ENCODE results near the gene ZBTB40.

The ZBTB40 gene

GRCh38 chr1:22556391-22557104 is 104.9 kb downstream of the ZBTB40 start:
- no peak for DNase-seq (ENCODE audit: low read depth)

GRCh38 chr1:22557341-22557950 is 105.8 kb downstream of the ZBTB40 start:
- no peak for DNase-seq (ENCODE audit: low read depth)

DNA sequence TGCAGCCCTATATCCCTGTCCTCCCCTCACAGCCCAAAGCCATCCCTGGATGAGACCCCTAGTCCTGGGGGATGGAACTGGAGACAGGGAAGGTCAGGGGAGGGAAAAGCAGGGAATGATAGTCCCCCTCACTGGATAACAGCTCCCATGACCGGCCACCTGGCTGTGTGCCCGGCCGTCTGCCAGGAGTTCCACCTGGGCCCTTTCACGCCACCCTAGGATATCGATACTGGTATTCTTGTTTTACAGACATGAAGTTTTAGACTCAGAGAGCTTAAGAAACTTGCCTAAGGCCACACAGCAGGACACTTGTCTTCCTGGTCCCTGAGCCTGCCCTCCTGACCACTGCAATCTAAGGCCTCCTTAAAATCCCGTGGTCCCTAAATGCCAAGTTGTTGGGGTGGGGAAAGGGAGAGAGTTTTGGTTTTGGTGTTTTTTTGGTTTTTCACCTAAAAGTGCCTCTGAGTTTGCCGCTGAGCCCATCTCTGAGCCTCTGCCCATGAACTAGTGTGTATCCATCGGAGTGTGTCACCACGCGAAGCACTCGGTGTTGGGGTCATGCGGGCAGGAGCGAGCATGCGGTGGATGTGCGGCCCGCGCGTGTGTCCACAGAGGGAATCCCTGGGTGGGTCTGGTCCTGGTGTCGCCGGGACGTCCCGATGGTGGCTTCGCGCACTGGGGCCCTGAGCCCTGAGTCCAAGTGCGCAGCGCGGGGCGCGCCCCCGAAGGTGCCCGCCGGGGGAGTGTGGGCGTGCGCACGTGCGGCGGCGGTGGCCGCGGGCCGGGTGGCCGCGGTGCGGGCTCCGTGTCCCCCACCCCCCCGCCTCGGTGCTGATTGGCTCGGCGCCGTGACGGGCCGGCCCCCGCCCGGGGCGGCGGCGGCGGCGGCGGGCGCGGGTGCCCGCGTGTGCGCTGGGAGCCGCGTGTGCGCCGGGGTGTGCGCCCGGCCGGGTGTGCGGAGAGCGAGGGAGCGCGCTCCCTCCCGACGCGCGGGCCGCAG is 111.2 kb downstream of the ZBTB40 start, which contains the start of gene EPHA8:
TSS of gene EPHA8 (plus strand) at position 906 of the 1,000 bp plus-strand sequence. CDS start 147 bp downstream, outside the sequence.
- no peak for DNase-seq (ENCODE audit: low read depth)

- DNase-seq (ENCODE audit: low read depth) = no peak
These were observed 112.3 kb downstream of the ZBTB40 start for GRCh38 chr1:22563671-22564602.

DNA sequence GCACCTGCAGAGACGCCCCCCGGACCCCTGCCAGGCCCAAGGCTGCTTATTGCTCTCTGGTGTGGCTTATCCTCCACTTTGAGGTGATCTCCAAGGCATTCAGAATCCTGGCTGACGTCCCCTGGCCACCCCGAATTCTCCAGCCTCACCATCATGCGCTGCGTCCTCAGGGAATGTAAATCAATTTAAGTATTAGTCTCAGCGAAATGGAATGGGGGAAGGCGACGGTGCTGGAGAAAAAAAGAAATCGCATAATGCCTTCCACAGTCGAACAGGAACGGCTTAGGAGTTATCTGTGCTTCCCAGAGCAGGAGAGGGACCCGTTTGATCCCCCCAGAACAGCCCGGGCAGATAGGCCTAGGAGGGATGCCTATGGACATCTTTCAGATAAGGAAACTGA is 114.5 kb downstream of the ZBTB40 start:
- DNase-seq (ENCODE audit: low read depth) = no peak

DNA sequence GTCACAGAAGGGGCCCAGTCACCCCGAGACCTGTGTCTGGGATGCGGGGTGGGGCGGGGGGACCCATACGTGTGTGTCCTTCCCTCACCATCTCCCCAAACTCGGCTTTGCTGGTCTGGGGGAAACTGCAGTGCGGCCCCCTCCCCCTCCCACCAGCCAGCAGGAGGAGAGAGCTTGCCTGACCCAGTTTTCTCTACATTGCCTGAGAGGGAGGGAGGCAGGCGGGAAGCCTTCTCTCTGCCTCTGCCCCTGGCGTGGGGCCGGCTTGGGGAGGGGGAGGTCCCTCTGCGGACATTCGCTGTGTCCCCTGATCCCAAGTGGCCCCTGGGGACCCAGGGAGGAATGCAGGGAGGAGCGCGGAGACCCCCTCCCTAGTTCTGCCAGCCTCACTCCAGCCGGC is 115.5 kb downstream of the ZBTB40 start:
- DNase-seq (ENCODE audit: low read depth) = no peak

DNA sequence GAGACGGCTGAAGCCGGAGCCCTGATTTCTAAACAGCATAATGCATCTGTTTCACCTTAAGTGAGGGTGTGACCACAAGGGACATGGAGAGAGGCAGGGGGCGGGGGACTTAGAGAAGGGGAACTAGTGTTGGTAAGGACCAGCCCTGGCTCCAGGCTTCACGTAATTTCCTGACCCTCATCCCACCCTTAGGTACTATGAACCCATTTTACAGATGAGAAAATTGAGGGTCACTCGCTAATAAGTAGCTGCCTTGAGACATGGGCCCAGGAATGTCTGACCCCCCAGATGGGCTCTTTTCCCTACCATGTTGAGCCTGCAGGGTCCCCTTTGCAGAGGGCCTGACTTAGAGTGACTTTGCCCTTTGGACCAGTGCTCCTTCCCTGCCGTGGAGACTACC is 116.3 kb downstream of the ZBTB40 start:
- no peak for DNase-seq (ENCODE audit: low read depth)

GRCh38 chr1:22569269-22569668 is 117.6 kb downstream of the ZBTB40 start:
- no peak for DNase-seq (ENCODE audit: low read depth)

GRCh38 chr1:22570140-22570909 is 118.7 kb downstream of the ZBTB40 start:
- DNase-seq (ENCODE audit: low read depth) = no peak

GRCh38 chr1:22572818-22573217 is 121.2 kb downstream of the ZBTB40 start:
- DNase-seq (ENCODE audit: low read depth) = no peak

DNA sequence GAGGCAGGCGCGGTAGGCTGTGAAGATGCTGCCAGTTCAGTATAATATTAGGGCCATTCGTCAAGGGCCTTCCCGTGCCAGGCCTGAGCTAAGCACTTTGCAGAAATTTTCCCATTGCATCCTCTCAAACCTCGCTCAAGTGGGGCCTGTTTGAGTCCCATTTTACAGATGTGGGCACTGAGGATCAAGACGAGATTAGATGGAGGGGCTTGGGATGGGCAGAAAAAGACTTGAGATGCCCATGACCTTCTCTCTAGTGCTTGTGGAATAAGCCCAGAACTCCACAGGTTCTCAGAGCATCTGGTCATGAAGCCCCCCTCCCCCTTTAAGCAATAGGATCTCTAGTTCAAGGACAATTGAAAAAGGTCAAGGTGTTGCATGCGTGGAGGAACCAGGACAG is 121.6 kb downstream of the ZBTB40 start:
- no peak for DNase-seq (ENCODE audit: low read depth)

DNA sequence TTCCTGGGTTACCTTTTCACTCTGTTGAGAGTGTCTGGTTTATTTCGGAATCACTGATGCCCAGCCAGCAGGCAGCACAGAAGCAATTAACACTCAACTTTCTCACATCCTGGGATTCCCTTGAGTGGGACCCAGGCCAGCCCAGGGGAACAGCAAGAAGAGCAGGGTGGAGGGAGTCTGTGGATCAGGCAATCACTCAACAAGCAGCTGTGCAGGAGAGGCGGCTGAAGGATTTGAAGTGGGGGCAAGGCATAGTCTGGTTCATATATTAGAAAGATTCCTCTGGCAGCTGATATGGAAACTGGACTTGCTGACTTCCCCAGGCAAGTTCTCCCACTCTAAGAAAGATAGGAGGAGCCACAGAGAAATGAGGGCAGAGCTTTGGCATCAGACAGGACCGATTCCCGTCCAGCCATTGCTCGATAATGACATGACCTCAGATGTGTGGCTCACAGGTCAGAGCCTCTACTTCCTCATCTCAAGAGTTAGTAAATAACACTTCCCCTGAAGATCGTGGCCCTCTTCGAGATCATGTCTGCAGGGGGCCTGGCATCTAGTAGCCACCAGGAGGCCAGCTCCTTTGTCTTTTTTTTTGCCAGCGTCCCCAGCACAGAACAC is 124.0 kb downstream of the ZBTB40 start:
- DNase-seq (ENCODE audit: low read depth) = no peak

DNA sequence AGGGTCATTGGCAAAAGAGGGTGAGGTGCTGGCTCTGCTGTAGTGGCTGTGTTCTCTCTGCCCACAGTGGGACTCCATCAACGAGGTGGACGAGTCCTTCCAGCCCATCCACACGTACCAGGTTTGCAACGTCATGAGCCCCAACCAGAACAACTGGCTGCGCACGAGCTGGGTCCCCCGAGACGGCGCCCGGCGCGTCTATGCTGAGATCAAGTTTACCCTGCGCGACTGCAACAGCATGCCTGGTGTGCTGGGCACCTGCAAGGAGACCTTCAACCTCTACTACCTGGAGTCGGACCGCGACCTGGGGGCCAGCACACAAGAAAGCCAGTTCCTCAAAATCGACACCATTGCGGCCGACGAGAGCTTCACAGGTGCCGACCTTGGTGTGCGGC is 124.5 kb downstream of the ZBTB40 start:
- DNase-seq (ENCODE audit: low read depth) = no peak

GRCh38 chr1:22576617-22577016 is 125.0 kb downstream of the ZBTB40 start:
- no peak for DNase-seq (ENCODE audit: low read depth)

- DNase-seq (ENCODE audit: low read depth) = no peak
These were observed 127.2 kb downstream of the ZBTB40 start for GRCh38 chr1:22578732-22579361.

DNA sequence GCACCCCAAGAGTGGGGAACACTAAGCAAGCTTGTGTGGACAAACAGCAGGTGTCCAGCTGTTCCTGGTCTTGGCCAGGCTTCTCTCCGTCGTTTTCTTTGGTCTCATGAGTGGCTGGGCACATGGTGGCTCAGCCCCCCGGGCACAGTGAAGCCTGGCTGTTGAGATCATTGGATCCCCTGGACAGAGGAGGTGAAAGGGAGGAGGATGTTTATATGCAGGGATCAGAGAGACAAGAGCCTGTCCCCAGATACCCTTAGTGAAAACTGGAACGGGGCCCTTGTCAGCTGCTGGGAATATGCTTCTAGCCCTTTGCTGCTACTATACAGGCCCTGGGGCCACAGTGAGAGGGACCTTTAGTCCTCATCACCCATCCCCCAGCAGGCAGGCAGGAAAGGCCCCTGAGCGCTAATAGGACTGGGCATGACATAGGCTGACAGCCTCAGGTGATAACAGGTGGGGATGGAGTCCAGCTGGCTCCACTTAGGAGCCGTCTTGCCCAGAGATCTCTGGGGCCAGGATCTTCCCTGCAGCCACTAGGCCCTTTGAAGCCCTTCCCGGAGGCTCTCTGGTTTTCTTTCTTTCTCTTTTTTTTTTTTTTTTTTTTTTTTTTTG is 128.0 kb downstream of the ZBTB40 start:
- DNase-seq (ENCODE audit: low read depth) = no peak

Data from non-pigmented ciliary epithelial cell (primary cell).